DND-41 (cell line): ENCODE results near the gene PSMC6.

Source experiments
- ATAC-seq: fragments of 200-7000 bp; cut with Tn5 transposase; 3 replicates; pipeline ENCODE4 v1.9.1; 2021; ENCODE audit warnings: low read depth; ENCODE audit not compliant: insufficient read depth
- DNase-seq: peaks from one replicate; pipeline ENCODE4 v3.0.0-alpha.2; 2020
- H2AFZ ChIP-seq: 2 replicates; pipeline ENCODE4 v1.6.0; 2012; ENCODE audit warnings: low read depth, low read length
- H3K27ac ChIP-seq: 2 replicates; pipeline ENCODE4 v1.5.1; 2012; ENCODE audit warnings: low read length, inconsistent platforms
- H3K27me3 ChIP-seq: fragments of 200-600 bp; sonication (generic); 2 replicates; pipeline ENCODE4 v1.6.0; 2012; ENCODE audit warnings: low read length, mild to moderate bottlenecking, inconsistent platforms; ENCODE audit not compliant: insufficient read depth, poor library complexity
- H3K36me3 ChIP-seq: 2 replicates; pipeline ENCODE4 v1.5.1; 2012; ENCODE audit warnings: low read length, inconsistent platforms; ENCODE audit not compliant: insufficient read depth
- H3K4me1 ChIP-seq: 2 replicates; pipeline ENCODE4 v1.5.1; 2012; ENCODE audit warnings: mild to moderate bottlenecking, low read length; ENCODE audit not compliant: insufficient read depth
- H3K4me2 ChIP-seq: 2 replicates; pipeline ENCODE4 v1.6.0; 2012; ENCODE audit warnings: mild to moderate bottlenecking, moderate library complexity, low read length, inconsistent platforms; ENCODE audit not compliant: insufficient read depth
- H3K4me3 ChIP-seq, 2 experiments: fragments of 200-600 bp in 1 of 2; shearing (Covaris generic) in 1 of 2; 2 replicates each; pipeline ENCODE4 v1.5.1; 2012 to 2016; ENCODE audit warnings: inconsistent platforms in 2 of 2, low read length in 2 of 2, mild to moderate bottlenecking in 2 of 2, low read depth in 1 of 2, moderate library complexity in 1 of 2
- H3K79me2 ChIP-seq: 2 replicates; pipeline ENCODE4 v1.6.0; 2012; ENCODE audit warnings: low read length, inconsistent platforms; ENCODE audit not compliant: insufficient read depth
- H3K9ac ChIP-seq: 2 replicates; pipeline ENCODE4 v1.6.0; 2012; ENCODE audit warnings: low read depth, mild to moderate bottlenecking, inconsistent platforms, low read length, moderate library complexity
- H3K9me3 ChIP-seq: 2 replicates; pipeline ENCODE4 v1.5.1; 2012; ENCODE audit warnings: low read length, moderate library complexity, mild to moderate bottlenecking, inconsistent platforms; ENCODE audit not compliant: insufficient read depth, severe bottlenecking
- H4K20me1 ChIP-seq: 2 replicates; pipeline ENCODE4 v1.6.0; 2012; ENCODE audit warnings: low read length; ENCODE audit not compliant: insufficient read depth
- EZH2 ChIP-seq: IDR thresholded peaks from 3 replicates; pipeline ENCODE4 v1.6.1; 2012; ENCODE audit warnings: borderline replicate concordance, low read depth, mild to moderate bottlenecking, moderate library complexity, low read length, inconsistent platforms; ENCODE audit not compliant: severe bottlenecking
- TF ChIP-seq, protein P1 (sequence below): IDR thresholded peaks from 2 replicates; pipeline ENCODE4 v1.5.1; 2012; ENCODE audit warnings: borderline replicate concordance, low read length, moderate library complexity, mild to moderate bottlenecking; ENCODE audit not compliant: poor library complexity, severe bottlenecking; ENCODE audit errors: extremely low read depth

Gene PSMC6

GRCh38 chr14:52694761-52695480 lies 12.1 kb upstream of the PSMC6 start:
- Histone ChIP-seq H3K9ac (peak overlapping the region; percentile 91), H3K9me3 (no peaks in the 10 kb centered on the region), H3K27me3 (no peaks in the 10 kb centered on the region), H3K27ac (peak overlapping the region; percentile 84), H3K79me2 (peaks cover 58% of the 10 kb centered on the region), H3K4me1 (peaks cover 42% of the 10 kb centered on the region), H3K4me3 (peak overlapping the region; percentile 65 to 96), H3K4me2 (peak overlapping the region; percentile 87), H2AFZ (peak overlapping the region; percentile 86), H4K20me1 (peaks cover 24% of the 10 kb centered on the region), H3K36me3 (peaks cover 5% of the 10 kb centered on the region; the same call in 1 of the 2 replicates)
- DNase-seq (peak; percentile 77), ATAC-seq (peak; percentile 69)
- TF ChIP-seq EZH2 = no peak
- TF ChIP-seq, protein P1, sequence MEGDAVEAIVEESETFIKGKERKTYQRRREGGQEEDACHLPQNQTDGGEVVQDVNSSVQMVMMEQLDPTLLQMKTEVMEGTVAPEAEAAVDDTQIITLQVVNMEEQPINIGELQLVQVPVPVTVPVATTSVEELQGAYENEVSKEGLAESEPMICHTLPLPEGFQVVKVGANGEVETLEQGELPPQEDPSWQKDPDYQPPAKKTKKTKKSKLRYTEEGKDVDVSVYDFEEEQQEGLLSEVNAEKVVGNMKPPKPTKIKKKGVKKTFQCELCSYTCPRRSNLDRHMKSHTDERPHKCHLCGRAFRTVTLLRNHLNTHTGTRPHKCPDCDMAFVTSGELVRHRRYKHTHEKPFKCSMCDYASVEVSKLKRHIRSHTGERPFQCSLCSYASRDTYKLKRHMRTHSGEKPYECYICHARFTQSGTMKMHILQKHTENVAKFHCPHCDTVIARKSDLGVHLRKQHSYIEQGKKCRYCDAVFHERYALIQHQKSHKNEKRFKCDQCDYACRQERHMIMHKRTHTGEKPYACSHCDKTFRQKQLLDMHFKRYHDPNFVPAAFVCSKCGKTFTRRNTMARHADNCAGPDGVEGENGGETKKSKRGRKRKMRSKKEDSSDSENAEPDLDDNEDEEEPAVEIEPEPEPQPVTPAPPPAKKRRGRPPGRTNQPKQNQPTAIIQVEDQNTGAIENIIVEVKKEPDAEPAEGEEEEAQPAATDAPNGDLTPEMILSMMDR = peak; percentile 15

GRCh38 chr14:52695481-52696091 lies 11.4 kb upstream of the PSMC6 start, which contains the start of gene ERO1A:
TSS of gene ERO1A (minus strand) at chr14:52695558. CDS start at chr14:52695481, 77 bp downstream.
- DNase-seq (peak; percentile 68), ATAC-seq (peak; percentile 71)
- Histone ChIP-seq H4K20me1 (peaks cover 24% of the 10 kb centered on the region), H3K79me2 (peaks cover 51% of the 10 kb centered on the region), H2AFZ (peak within 1 kb of the TSS; percentile 86), H3K36me3 (peaks cover 5% of the 10 kb centered on the region; the same call in 1 of the 2 replicates), H3K4me2 (peak within 1 kb of the TSS; percentile 87), H3K27ac (peak within 1 kb of the TSS; percentile 84), H3K4me3 (peak within 1 kb of the TSS; percentile 65 to 96), H3K27me3 (no peaks in the 10 kb centered on the region), H3K9ac (peak within 1 kb of the TSS; percentile 91), H3K4me1 (peaks cover 42% of the 10 kb centered on the region), H3K9me3 (no peaks in the 10 kb centered on the region)
- TF ChIP-seq, protein P1 = no peak
- no peak for TF ChIP-seq EZH2

GRCh38 chr14:52700701-52701172 lies 6.3 kb upstream of the PSMC6 start:
- Histone ChIP-seq H3K9me3 (no peaks in the 10 kb centered on the region), H3K4me3 (no peak overlapping the region), H3K79me2 (no peaks in the 10 kb centered on the region; the same call in 1 of the 2 replicates), H4K20me1 (no peaks in the 10 kb centered on the region), H3K9ac (no peak overlapping the region), H3K27me3 (no peaks in the 10 kb centered on the region), H3K27ac (no peak overlapping the region), H2AFZ (no peak overlapping the region), H3K4me2 (no peak overlapping the region), H3K4me1 (peaks cover 8% of the 10 kb centered on the region), H3K36me3 (no peaks in the 10 kb centered on the region)
- DNase-seq (no peak), ATAC-seq (no peak)
- no peak for TF ChIP-seq EZH2
- TF ChIP-seq, protein P1 = no peak
